CD4-positive, alpha-beta T cell treated with Interleukin-15 for 4 hours (primary cell): ENCODE measurements around the gene OR9I1.

Source experiments
- DNase-seq: peaks from one replicate; pipeline ENCODE4 v3.0.0-alpha.2; 2020; ENCODE audit warnings: low spot score

The OR9I1 gene, protein sequence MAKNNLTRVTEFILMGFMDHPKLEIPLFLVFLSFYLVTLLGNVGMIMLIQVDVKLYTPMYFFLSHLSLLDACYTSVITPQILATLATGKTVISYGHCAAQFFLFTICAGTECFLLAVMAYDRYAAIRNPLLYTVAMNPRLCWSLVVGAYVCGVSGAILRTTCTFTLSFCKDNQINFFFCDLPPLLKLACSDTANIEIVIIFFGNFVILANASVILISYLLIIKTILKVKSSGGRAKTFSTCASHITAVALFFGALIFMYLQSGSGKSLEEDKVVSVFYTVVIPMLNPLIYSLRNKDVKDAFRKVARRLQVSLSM

DNA sequence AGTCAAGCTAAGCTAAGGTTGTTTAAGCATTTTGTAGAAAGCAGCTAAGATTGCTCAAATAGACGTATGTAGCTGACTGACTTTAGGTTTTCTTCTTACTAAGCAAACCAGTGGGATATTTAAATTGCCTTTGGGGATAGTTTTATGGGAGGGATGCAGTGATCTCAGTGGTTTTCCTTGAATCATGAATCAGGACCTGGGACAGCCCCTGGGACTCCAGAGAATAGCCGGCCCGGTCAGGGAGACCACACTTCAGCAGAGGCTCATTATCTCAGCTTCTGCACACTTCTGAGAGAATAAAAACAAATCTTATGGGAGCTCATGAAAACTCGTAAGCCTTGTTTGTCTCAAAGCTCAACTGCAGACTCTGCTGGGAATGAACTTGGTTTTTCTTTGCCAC, at the start of gene OR9I1:
OR9I1 (minus strand) TSS at position 62 of the 400 bp plus-strand sequence. CDS start 6,086 bp downstream, outside the sequence.
- no peak for DNase-seq

DNA sequence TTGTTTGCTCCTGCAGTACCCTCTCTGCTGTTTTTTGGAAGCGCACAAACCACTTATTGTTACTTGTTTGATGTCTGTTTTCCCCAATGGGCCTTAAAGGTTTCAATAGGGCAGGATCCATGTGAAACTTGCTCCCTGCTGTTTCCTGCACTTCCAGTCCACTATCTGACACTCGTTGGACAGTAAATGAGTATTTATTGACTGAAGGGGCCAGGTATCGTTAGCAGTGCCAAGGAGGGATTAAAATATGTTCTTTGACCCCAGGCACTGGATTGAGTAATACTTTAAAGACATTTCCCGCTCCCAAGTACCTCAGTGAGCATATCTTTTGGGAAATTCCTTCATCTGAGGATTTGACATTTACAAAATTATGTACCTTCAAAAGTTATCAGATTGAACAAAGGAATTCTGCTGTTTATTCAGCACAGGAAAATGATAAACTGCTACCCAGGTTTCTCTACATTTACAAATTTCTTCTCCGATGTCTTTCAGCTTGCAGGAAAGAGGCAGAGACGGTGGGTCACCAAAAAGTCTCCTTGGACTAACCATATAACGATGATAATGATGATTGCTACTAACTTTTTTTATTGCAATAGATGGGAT, 40.3 kb upstream of the OR9I1 start:
- DNase-seq = no peak

DNA sequence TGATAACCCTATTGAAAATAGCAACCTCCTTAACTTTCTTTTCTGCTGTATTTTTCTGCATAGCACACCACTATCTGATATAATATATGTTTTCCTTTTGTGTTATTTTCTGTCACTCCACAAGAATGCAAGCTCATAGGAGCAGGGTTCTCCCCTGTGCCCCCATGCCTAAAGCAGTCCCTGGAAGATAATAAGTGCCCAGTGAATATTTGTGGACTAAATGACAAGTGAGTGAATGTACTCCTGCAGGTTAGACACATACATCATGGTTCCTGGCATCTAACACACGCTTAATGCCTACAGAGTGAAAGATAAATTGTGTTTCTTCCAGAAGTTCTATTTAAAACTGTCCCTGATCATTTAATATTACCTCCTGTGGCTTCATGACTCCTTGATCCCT, 39.7 kb upstream of the OR9I1 start:
- no peak for DNase-seq

DNA sequence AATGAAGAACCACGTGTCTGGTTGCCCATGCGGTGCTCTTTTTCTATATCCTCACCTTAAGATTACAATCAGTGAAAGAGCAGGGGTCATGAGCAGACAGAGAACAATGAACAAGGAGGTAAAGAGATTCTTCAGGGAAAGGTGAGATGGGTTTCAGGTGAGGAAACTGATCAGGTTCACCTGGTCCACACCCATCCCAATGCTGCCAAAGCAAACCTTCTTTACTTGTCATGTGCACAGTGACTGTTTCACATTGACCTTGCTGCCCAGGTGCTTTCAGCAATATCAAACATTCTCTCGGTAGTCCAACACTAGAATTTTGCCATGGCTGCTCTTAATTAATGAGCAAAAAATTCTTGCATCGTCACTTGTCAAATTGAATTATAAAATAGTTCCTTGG, 39.1 kb upstream of the OR9I1 start:
- DNase-seq = no peak

DNA sequence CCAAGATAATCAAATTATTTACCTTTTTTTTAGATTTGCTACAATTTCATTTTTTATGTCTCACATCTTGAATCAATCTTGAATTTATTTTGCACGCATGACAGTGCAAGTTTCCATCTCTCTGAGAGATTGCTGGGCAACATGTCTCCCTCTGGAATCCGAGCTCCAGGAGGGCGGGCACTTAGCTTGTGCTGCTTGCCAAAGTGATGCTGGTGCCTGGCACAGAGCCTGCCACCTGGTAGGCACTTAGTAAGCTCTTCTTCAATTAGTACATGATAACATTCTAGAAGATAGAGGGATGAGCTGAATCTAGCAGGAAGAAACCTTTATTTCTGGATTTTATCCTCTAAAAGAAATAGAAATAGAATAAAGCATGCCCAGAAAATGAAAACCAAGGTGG, 27.5 kb upstream of the OR9I1 start:
- no peak for DNase-seq

DNA sequence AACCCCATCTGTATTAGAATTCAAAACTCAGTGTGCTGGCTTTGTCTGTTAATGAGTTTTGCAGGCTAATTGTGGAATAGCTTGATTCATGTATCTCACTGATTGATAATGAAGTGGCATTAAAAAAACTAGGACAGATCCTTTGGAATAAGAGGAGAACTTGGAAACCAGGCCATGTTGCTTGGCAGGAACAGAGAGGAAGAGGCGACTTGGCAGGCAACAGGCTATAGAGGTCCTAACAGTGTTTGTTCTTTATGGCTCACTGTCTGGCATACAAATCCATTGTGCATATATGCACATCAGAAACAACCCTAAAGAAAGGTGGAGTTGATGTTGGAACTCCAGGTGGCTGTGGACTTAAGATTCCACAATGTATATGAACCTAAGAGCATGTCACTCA, 17.4 kb upstream of the OR9I1 start:
- no peak for DNase-seq

DNA sequence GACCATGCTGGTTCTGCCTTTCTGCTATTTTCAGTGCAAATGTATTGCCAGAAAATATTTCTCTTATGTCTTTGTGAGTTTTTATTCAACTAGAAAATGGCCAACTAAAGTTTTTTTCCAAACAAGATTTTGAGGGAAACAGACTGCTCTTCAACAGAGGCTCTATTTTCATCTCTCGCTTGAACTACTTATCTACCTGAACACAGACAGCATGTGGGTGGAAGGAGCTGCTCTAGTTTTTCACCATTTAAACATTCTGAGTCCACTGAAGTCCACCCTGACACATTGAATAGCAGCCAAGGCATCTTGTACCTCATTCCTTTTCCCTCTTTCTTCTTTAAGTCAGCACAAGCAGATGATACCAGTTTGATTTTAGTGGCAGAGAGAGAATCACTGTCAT, 9.8 kb upstream of the OR9I1 start:
- no peak for DNase-seq

DNA sequence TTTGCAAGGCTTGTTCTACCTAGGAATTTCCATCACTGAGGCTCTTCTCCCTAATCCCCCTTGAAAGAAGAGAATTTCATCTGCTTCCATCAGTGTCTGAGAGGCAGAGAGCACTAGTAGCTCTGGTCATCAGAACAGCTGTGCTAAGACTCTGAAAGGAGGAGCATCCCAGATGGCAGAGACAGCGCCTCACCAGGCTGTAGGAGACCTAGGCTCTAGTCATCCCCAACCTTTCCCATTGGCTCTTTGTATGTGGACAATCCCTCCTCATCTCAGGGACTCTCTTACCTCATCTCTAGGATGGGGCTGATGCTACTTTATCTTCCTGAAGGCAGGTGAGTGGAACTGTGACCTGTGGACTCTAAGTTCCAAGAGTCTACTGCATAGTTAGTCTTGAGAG, 8.8 kb upstream of the OR9I1 start:
- DNase-seq = no peak

DNA sequence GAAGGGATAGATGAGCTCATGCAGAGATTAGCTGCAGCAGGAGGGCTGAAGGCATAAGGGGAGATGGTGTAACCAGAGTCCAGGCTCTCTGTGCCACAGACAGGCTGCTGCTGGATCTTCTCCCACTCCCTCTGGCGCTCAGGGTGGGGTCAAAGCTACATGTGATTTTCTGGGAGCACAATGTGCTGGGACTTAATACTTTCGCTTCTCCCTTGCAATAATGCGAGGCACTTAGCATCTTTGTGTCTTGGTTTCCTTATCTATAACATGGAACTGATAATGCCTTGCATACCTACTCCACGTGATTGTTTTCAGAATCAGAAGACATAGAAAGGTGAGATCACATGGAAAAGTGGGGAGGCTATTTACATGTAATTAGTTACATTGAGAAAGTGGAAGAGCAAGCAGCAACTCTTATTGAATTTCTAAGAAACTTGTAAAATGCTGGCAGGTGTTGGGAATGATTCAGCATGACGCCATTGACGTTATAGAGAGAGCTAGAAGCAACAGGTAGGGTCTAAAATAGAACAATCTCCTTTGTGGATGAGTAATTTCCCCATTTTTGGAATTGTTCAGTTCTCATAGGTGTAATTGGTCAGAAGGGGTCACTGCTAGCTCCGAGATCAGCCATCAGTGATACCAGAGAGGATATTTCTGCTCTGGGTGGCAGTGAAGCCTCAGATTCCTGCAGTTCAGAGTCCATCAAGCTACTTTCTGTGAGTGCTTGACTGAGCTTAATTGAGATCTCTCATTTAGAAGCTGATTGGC, 8.2 kb upstream of the OR9I1 start:
- DNase-seq = no peak

DNA sequence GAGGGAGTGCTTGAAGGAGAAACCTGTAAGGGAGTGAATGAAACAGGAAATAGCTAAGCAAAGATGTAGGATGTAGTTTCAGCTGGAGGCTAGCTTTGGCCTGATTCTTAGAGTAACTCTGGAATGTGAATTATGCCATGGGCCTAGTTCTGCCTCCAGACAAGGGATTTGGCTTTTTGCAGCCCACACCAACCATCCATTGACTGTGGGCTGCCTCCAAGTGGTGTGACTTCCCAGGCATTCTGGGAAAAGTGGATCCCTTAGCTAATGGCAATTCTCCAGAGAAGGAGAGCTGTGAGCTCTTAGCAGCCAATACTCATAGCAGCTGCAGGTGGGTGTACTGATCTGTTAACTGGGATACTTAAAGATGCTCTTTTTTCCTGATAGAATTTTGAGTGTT, 2.0 kb upstream of the OR9I1 start:
- DNase-seq = no peak

DNA sequence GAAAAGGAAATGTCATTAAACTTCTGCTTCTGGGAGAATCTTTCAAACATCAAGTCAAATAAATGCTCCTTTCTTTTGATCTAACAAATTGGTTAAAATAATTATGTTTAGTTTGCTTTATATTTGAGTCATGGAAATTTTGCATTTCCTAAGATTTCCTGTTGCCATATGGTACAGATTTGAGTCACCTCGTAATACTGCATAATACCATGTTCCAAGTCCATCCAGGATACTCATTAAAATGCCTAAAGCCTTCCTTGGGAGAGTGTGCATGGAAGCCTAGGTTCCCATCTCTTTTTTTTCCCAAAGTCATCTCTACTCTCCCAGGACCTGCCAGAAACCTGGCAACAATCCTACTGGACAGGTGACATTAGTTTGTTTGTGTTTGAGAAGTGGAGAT, 4.2 kb downstream of the OR9I1 start:
- no peak for DNase-seq

DNA sequence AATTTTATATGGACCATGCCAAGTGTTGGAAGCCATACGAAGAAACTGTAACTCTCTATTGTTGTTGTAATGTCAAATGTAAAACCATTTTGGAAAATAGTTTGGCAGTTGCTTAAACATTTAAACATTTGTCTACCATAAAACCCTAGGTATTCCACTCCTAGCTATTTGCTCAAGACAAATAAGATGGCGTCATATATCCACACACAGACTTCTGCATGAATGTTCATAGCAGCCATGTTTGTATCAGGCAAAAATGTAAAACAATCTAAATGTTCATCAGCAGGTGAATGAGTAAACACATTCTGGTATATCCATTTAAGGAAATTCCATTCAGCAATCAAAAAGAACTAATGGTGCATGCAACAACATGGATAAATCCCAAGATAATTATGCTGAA, 27.9 kb downstream of the OR9I1 start:
- DNase-seq = no peak

DNA sequence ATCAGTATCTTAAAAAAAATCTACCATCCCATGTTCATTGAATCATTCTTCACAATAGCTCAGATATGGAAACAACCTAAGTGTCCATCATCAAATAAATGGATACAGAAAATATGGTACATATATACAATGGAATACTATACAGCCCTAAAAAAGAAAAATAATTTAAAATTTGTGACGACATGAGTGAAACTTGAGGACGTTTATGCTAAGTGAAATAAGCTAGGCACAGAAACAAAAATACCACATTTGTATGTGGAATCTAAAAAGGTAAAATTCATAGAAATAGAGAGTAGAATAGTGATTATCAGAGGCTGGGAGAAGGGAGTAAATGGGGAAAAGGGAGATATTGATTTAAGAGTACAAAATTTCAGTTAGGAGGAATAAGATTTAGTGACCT, 38.8 kb downstream of the OR9I1 start:
- DNase-seq = no peak

DNA sequence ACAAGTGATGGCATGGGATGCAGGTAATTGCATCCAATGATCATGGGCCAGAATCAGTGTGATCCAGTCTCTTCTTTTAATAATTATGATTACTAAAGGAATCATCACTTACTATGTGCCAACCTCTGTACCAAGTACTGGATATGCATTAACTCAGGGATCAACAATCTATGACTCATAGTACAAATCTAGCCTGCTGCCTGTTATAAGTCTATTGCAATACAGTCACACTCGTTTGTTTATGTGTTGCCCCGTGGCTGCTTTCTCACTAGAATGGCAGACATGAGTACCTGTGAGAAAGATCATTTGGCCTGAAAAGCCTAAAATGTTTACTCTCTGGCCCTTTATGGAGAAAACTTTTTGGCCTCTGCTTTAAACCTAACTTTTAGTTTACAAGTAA, 49.5 kb downstream of the OR9I1 start:
- DNase-seq = no peak

DNA sequence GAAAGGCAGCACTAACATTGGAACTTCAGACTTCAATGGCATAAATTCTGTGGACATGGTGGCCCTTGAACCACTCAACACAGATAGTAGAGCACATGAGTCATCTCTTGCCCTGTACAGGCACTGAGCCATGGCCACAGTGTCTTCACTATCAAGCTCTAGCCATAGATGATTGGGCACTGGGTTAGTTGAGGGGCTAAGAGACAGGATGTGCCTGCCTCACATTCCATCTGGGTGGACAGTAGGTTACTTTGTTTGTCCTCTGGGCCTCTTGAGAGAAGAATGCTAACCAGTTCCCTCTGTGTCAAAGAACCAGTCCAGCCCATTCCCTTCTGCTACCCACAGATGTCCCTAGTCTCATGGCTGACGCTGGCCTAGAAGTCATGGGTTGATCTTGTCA, 54.7 kb downstream of the OR9I1 start:
- DNase-seq = no peak

DNA sequence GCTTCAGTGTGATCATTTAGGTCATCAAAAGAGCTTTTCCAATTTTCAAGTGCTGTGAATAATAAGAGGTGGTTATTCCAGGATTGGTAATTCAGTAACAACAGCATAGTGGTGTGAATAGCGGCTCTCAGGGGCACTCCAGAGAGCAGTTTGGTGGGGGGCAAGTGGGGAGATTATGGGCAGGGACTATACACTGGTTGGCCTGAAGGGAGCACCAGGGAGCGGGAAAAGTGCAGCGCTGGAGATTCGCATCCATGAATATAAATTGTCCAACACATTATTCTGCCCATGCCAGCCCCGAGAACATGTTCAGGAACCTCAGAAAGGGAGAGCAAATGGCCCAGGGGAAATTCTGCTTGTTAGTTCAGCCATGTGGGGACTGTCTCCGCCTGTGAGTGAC, 56.7 kb downstream of the OR9I1 start:
- DNase-seq = no peak

DNA sequence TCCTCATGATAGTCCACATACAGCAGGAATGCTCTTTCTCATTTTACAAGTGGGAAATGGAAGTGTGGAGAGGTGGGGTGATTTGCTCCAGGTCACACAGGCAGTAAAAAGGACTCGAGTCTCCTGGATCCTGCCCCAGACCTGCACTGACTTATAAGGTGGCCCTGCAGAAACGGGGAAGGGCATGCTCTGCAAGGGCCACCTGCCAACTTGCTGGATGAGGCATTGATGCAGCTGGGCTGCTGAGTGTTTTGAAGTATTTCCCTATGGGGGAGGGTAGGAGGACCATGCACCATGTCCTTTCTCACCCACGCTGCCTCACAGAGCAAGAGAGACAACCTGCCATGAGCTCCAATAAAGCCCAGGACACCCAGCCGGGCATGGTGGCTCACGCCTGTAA, 57.6 kb downstream of the OR9I1 start:
- no peak for DNase-seq
